Measurements from ENCODE around the gene SEMA6A.

DNA sequence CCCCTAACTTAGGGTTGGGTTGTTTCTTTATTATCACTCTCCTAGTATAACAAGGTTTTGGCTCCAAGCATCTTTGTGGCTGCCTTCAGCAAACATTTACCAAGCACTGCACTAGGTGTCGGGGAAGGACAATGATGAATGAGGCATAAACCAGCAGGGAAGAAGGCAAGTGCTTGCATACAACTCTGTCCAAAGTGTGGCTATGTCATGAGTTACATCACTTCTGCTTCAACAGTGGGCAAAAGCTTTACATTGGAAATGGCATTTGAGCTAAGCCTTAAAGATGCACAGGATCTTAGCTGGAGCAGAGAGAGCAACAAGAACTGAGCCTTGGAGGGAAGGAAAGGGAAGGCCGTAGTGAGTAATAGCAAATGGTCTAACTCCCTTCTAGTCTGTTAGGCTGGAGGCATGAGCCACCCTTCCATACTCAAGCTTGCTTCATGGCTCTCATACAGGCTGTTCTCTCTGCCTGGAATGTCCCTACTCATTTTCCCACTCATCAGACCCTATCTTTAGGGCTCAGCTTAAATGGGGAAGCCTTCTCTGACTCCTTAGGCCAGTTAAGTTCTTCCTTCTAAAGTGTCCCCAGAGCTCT, 121.8 kb downstream of the SEMA6A start:
- TF ChIP-seq GATA2 (IDR thresholded peaks at IDR 0.05; ENCODE audit: low read depth, low read length): no peak
- TF ChIP-seq GATA3 (IDR thresholded peaks at IDR 0.05; ENCODE audit: low read depth, low read length): no peak
